ENCODE measurements around the gene ATXN1.

ATXN1 gene

DNA sequence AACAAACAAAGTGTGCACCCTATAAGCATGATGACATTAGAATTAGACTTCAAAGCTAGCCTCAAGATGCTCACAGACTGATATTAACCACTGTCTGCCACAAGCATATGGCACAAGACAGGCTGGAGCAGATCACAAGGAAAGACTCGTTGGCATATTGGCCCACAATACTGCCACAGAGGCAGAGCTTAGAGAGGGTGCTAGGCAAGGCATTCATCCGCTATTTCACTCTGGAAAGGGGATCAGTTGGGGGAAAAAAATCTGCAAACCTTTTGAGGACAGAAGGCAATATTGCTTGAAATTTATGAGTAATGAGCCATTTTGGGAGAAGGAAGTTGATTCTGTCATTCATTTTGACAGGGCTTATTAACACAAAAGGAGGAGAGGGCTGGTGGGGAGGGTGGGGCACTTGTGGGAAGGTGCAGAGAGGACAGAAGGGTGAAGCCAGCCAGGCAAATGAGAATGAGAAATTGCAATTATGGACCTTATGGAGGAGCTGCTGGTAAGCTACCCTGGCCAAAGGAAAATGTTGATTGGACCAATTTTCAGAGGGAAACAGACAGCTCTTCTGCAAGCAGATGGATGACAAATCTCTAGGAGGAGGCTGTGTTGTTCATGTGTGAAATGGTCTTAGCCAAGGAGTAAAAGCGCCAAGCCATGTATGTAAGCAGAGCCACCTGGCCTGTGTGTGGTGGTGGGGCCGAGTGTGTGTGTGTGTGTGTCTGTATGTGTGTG, 335.2 kb downstream of the ATXN1 start:
- Histone ChIP-seq H3K27me3 (no peaks in the 10 kb centered on the region), H3K9me3 (no peaks in the 10 kb centered on the region), H3K4me3 (ENCODE audit: low read depth, low read length) (no peak overlapping the region), H3K4me1 (no peaks in the 10 kb centered on the region), H3K36me3 (no peaks in the 10 kb centered on the region)
- TF ChIP-seq, protein P1, sequence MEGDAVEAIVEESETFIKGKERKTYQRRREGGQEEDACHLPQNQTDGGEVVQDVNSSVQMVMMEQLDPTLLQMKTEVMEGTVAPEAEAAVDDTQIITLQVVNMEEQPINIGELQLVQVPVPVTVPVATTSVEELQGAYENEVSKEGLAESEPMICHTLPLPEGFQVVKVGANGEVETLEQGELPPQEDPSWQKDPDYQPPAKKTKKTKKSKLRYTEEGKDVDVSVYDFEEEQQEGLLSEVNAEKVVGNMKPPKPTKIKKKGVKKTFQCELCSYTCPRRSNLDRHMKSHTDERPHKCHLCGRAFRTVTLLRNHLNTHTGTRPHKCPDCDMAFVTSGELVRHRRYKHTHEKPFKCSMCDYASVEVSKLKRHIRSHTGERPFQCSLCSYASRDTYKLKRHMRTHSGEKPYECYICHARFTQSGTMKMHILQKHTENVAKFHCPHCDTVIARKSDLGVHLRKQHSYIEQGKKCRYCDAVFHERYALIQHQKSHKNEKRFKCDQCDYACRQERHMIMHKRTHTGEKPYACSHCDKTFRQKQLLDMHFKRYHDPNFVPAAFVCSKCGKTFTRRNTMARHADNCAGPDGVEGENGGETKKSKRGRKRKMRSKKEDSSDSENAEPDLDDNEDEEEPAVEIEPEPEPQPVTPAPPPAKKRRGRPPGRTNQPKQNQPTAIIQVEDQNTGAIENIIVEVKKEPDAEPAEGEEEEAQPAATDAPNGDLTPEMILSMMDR (IDR thresholded peaks at IDR 0.05; ENCODE audit: low read depth, low read length), result no peak
- DNase-seq, result no peak

DNA sequence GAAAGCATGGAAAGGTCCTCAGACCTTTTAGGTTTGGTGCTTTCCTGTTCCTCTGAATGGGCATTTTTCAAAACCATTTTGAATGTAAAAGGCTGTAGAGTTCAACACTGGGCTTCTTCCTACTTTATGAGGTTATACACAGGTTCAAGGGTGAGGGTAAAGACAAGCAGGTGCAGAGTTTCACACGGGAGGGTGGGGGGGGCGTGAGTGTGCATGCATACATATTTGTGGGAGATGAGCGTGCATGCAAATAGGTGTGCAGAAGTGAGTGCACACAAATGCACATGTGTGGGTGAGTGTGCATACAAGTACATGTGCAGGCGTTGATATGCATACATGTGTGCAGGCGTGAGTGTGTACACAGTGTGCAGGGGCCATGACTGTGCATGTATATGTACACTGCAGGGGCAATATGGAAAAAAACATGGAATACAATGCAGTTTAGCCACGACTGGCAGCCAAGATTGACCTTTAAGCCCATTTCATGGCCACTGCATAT, 339.7 kb downstream of the ATXN1 start:
- no peaks in the 10 kb centered on the region for H3K27me3 ChIP-seq
- no peaks in the 10 kb centered on the region for H3K36me3 ChIP-seq
- no peaks in the 10 kb centered on the region for H3K9me3 ChIP-seq
- no peak for DNase-seq
- H3K4me3 ChIP-seq (ENCODE audit: low read depth, low read length), result no peak overlapping the region
- TF ChIP-seq, protein P1 (IDR thresholded peaks at IDR 0.05; ENCODE audit: low read depth, low read length), result no peak
- peaks cover 3% of the 10 kb centered on the region; the same call in 1 of the 2 replicates for H3K4me1 ChIP-seq

DNA sequence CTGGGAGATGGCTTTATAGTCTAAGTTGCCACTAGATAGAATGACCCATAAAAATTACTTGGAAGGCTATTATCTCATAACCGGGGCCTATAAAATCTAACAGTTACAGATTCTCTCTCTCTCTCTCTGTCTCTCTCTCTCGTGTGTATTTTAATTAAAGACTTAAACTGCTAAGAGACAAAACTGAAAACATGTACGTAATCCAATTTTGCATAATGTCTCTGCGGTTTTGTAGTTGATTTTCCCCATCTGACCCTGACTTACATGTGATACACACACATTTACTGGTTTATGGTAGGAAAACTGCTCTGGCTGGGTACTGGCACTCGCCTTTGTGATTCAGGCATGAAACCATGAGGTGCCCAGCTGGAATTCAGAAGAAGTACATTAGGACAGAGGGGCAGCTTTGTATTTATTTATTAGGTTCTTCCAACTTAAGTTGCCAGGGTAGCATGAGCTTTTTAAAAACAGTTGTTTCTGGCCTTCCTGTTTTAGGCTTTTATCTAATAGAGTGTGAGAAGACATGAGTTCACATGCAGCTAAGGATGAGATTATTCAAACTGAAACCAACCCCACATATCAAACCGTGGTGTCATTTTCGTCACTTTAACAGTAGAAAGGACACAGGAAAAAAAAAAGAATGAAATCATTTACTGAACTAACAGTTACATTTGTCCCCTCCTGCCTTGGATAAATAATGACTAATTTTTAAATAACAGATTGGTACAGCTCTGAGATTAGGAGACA, 340.4 kb downstream of the ATXN1 start:
- DNase-seq, result no peak
- Histone ChIP-seq H3K27me3 (no peaks in the 10 kb centered on the region), H3K4me3 (ENCODE audit: low read depth, low read length) (no peak overlapping the region)

GRCh38 chr6:16420337-16420714, 340.9 kb downstream of the ATXN1 start:
- H3K4me3 ChIP-seq (ENCODE audit: low read depth, low read length), result no peak overlapping the region
- H3K36me3 ChIP-seq, result no peaks in the 10 kb centered on the region
- peaks cover 3% of the 10 kb centered on the region; the same call in 1 of the 2 replicates for H3K4me1 ChIP-seq
- no peaks in the 10 kb centered on the region for H3K9me3 ChIP-seq
- H3K27me3 ChIP-seq, result no peaks in the 10 kb centered on the region
- no peak for DNase-seq
- TF ChIP-seq, protein P1 (IDR thresholded peaks at IDR 0.05; ENCODE audit: low read depth, low read length), result no peak

More for the DNA sequence above, 340.4 kb downstream of the ATXN1 start:
- peaks cover 3% of the 10 kb centered on the region; the same call in 1 of the 2 replicates for H3K4me1 ChIP-seq
- TF ChIP-seq, protein P1 (IDR thresholded peaks at IDR 0.05; ENCODE audit: low read depth, low read length), result no peak
- no peaks in the 10 kb centered on the region for H3K9me3 ChIP-seq
- H3K36me3 ChIP-seq, result no peaks in the 10 kb centered on the region

DNA sequence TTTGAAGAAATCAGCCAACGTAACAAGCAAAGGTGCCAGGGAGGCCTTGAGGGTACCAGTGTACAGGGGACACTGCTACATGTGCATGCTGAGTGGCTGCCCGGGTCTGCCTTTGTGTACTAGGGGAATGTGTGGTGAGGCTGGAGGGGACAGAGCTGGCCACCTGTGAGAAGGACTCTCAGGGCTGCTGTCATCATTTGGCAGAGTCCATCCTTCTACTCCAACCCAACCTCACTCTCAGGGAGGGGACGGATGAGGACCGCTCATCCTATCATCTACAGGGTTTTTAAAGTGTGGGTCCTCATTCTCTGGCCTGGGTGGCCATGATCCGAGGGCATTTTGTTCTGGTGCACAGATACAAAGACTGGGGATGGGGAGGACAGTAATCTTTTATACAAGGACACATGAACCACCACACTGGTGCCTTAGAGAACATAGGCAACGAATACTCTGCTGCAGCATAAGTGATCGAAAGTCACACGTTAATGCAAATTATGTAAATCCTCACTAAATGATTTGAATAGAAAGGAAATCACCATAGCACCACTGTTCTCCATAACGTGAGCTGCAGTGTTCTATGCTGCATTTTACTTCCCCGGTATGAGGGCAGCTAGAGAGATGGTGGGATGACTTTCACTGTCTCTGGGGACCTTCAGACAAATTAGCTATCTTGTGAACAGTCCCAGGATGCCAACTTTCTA, 341.5 kb downstream of the ATXN1 start:
- Histone ChIP-seq H3K9me3 (no peaks in the 10 kb centered on the region), H3K4me3 (ENCODE audit: low read depth, low read length) (no peak overlapping the region), H3K36me3 (no peaks in the 10 kb centered on the region), H3K27me3 (no peaks in the 10 kb centered on the region), H3K4me1 (peaks cover 3% of the 10 kb centered on the region; the same call in 1 of the 2 replicates)
- DNase-seq, result no peak
- TF ChIP-seq, protein P1 (IDR thresholded peaks at IDR 0.05; ENCODE audit: low read depth, low read length), result no peak
